ENCODE results near the gene ALDH4A1.
"Not testable (repeated sequence)": the region's sequence is repeated elsewhere in the genome, so short reads cannot be mapped to it uniquely, and the experiment has no call there.

ALDH4A1 gene

GRCh38 chr1:18901147-18901951 lies 1.0 kb downstream of the ALDH4A1 start:
- DNase-seq, result no peak

DNA sequence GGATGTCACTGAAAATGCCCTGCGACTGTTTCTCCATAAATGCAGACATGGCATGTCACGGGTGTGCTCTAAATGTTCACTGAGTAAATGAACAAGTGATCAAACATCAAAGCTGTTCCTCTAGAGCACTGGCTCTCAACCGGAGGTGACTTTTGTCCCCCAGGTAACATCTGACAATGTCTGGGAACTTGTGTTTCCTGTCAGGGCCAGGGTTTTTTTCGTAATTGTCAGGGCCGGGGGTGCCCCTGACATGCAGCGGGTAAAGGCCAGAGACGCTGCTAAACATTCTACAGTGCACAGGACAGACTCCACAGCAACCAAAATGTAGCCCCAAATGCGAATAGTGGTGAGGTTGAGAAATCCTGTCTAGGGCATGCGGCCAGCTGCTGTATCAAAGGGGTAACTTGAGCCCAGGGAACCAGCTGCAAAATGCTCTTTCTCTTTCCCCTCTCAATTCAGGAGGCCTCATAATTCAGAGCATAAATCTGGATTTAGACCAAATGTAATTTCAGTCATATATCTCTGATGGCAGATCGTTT lies 2.0 kb downstream of the ALDH4A1 start:
- DNase-seq, result peak in 3 of 56 donors; percentile 25 to 43 (median 34)

- no peak for DNase-seq
These were observed 2.8 kb downstream of the ALDH4A1 start for GRCh38 chr1:18899363-18900049.

- no peak for DNase-seq
These were observed 3.8 kb downstream of the ALDH4A1 start for GRCh38 chr1:18898567-18898966.

DNA sequence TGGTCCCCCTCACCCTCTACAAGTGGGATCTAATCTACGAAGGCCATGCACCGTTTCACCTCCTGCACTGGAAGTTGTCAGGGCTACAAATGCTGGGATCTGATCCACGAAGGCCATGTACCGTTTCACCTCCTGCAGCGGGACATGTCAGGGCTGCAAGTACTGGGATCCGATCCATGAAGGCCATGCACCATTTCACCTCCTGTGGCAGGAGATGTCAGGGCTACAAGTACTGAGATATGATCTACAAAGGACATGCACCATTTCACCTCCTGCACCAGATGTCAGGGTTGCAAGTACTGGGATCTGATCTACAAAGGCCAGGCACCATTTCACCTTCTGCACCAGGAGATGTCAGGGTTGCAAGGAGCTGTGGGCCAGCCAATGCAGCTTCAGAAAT lies 7.0 kb downstream of the ALDH4A1 start:
- DNase-seq, result no peak

DNA sequence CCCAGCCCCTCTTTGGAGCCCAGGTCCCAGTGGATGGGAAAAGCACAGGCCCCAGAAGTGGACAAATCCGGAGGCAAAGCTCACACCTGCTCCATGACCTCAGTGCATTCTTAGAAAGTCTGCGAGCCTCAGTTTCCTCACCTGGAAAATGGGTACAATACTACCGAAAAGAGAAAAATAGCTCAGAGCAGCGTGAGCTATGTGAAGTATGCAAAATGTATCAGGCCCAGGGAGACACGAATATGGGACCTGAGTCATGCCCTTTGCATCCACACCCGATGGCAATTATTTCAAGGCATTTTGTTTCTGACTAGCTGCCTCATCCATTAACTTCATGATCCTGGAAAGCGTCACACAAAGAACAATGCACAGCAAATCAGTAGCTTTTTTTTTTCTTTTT lies 9.2 kb downstream of the ALDH4A1 start:
- no peak for DNase-seq

- DNase-seq, result not testable (repeated sequence)
These were observed 10.5 kb downstream of the ALDH4A1 start for GRCh38 chr1:18891858-18892257.

DNA sequence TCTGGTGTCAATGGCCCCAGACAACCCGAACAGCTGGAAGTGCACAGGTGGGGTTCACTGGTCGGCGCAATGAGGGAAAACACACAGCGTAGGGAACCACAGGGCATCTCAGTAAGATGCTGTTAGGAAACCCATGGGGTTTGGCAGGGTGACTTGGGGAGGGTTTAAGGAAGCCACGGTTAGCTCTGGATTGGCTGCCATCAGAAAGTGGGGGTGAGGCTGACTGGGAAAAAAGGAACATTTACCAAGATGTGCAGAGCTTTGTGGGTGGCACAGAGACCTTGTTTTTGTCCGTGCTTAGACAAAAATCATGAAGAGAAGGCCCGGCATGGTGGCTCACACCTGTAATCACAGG lies 11.0 kb downstream of the ALDH4A1 start:
- DNase-seq, result no peak

- peak in 29 of 56 donors; percentile 6 to 74 (median 27) for DNase-seq
These were observed 11.5 kb downstream of the ALDH4A1 start for GRCh38 chr1:18890706-18891425.

DNA sequence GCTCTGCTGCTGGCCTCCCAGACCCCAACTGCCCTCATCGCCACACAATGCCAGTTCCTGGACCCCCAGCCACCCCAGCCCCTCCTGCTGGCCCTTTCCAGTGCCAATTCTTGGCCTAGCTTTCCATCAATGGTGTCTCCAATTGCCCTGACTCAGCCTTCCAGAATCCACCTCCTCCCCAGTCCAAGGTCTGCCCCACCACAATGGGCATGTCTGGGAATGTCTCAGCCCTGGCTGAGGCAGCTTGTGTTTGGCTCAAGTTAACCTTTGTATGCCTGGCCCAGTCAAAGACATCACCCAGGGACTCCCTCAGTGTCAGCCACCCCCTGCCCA lies 16.4 kb downstream of the ALDH4A1 start:
- DNase-seq, result no peak

GRCh38 chr1:18885311-18886002 lies 16.9 kb downstream of the ALDH4A1 start:
- DNase-seq, result no peak

- DNase-seq, result no peak
These were observed 17.6 kb downstream of the ALDH4A1 start for GRCh38 chr1:18884727-18885126.

DNA sequence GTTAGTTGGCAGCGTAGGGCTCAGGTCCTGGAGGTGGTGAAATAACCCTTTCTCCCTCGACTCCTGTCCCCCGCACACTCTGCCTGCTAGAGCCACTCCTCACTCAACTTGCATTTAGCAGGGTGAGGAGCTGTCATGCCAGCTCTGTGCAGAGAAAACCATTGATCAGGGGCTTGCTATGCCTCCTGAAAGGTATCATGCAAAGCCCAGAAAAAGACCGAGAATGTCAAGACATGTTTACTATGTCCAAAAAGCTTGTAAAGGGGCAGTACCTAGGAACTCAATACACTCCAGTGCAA lies 18.0 kb downstream of the ALDH4A1 start:
- no peak for DNase-seq

- peak; percentile 15 to 92 (median 68) for DNase-seq
These were observed 18.5 kb downstream of the ALDH4A1 start for GRCh38 chr1:18883636-18884418.

DNA sequence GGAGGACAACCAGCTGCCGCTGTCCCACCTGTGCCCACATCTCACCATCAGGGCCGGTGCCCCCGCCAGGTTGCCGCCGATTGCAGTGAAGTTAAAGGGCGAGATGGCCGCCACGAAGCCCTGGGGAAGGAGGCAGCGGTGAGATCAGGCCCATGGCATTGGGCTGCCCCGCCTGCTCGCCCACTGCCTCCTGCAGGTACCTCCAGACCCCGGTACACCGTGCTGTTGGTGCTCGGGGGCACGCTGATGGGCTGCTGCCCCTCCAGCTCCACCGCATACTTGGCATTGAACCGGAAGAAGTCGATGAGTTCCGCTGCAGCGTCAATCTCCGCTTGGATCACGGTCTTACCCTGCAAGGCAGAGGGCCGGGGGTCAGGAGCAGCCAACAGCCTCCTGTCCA lies 19.3 kb downstream of the ALDH4A1 start:
- no peak for DNase-seq

DNA sequence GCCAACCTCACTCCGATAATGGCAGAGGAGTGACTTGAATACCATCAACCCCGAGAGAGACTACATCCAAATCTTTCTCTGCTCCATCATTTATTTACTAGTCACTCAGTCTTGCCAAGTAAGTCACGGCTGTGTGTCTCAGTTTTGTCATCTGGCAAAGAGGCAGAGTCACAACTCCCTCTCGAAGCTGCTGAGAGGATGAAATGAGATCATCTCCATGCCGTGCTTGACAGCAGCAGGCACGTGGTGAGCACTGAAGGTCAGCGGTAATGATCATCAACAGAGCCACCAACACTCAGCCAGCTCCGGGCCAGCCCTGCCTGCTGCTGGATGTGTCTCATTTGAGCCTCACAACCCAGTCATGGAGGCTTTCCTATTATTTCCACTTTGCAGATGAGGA lies 19.9 kb downstream of the ALDH4A1 start:
- DNase-seq, result peak in 9 of 56 donors; percentile 4 to 64 (median 7)

GRCh38 chr1:18881642-18882431 lies 20.5 kb downstream of the ALDH4A1 start:
- DNase-seq, result no peak

GRCh38 chr1:18881164-18881563 lies 21.2 kb downstream of the ALDH4A1 start:
- no peak for DNase-seq

DNA sequence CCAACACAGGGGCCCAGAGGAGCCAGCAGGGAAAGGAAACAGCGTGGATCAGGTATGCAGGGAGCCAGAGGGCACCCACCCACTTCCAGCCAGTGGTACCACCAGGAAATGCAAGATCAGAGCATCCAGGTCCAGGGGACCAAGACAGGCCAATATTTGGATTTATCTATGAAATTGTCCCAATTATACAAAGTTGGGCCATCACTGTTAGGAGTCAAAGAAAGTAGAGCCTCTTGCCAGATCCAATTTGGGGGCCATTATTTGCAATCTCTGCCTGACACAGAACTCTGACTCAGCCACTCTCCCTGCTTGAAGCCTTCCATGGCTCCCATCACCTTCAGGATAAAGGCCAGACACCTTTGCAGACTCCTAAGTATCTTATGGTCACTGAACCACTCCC lies 21.8 kb downstream of the ALDH4A1 start:
- no peak for DNase-seq

DNA sequence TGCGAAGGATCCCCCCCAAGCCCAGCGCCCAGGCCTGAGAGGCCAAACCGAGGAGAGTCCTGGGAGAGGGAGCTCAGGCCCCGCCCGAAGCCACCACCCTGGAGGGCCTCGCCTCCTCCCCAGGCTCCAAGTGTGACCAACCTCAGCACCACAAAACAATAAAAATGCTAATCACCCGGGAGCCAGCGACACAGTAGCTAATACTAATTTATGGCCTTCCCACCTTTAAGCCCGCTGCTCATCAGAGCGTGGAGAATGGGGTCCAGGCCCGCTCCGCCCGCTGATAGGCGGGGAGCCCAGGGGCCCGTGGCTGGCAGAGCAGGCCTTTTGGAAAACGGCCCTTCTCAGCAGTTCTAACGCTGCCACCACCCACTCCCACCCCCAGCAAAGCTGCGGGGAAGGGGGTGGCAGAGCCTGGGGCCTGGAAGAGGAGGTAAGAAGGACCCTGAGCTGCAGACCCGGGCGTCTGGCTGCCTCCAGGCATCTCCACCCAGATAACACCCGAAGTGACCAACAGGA lies 22.5 kb downstream of the ALDH4A1 start:
- DNase-seq, result no peak

All from nucleus accumbens (tissue), 56 donors.